NAMALWA (cell line): ENCODE measurements around the gene COL3A1.

ENCODE experiments used
- DNase-seq: peaks from one replicate; pipeline ENCODE4 v3.0.0-alpha.2; 2015; ENCODE audit warnings: low spot score

COL3A1 gene

GRCh38 chr2:188974164-188974563, at the start of gene COL3A1:
Gene COL3A1, plus strand, starts transcription at chr2:188974373. Its CDS starts 117 bp downstream, at chr2:188974490.
- no peak for DNase-seq

GRCh38 chr2:188928643-188929042, 45.5 kb upstream of the COL3A1 start:
- no peak for DNase-seq

- DNase-seq: no peak
Measured at GRCh38 chr2:188931361-188931760, 42.8 kb upstream of the COL3A1 start.

- no peak for DNase-seq
Measured at GRCh38 chr2:188937228-188938220, 36.6 kb upstream of the COL3A1 start.

GRCh38 chr2:188940171-188940570, 34.0 kb upstream of the COL3A1 start:
- DNase-seq: no peak

- no peak for DNase-seq
Measured at GRCh38 chr2:188944442-188944841, 29.7 kb upstream of the COL3A1 start.

- no peak for DNase-seq
Measured at GRCh38 chr2:188949046-188949818, 24.9 kb upstream of the COL3A1 start.

GRCh38 chr2:188952901-188953300, 21.3 kb upstream of the COL3A1 start:
- no peak for DNase-seq

GRCh38 chr2:188956290-188956689, 17.9 kb upstream of the COL3A1 start:
- DNase-seq: no peak

- no peak for DNase-seq
Measured at GRCh38 chr2:188956961-188957360, 17.2 kb upstream of the COL3A1 start.

- DNase-seq: no peak
Measured at GRCh38 chr2:188957646-188958045, 16.5 kb upstream of the COL3A1 start.

GRCh38 chr2:188963741-188964140, 10.4 kb upstream of the COL3A1 start:
- DNase-seq: no peak

- DNase-seq: no peak
Measured at GRCh38 chr2:188964976-188965546, 9.1 kb upstream of the COL3A1 start.

- no peak for DNase-seq
Measured at GRCh38 chr2:188965563-188965962, 8.6 kb upstream of the COL3A1 start.

- DNase-seq: no peak
Measured at GRCh38 chr2:188966079-188966571, 8.0 kb upstream of the COL3A1 start.

GRCh38 chr2:188966728-188967440, 7.3 kb upstream of the COL3A1 start:
- no peak for DNase-seq

GRCh38 chr2:188969236-188969635, 4.9 kb upstream of the COL3A1 start:
- no peak for DNase-seq

GRCh38 chr2:188969651-188970050, 4.5 kb upstream of the COL3A1 start:
- DNase-seq: no peak

GRCh38 chr2:188970211-188970610, 4.0 kb upstream of the COL3A1 start:
- DNase-seq: no peak

GRCh38 chr2:188971432-188971861, 2.7 kb upstream of the COL3A1 start:
- DNase-seq: no peak

- no peak for DNase-seq
Measured at GRCh38 chr2:188973641-188974040, 532 bp upstream of the COL3A1 start.
